ENCODE results near the gene TOPBP1. TPM values are rescaled to one million over a fixed set of nuclear protein-coding genes. Genes with fewer than 3 reads are reported as not detected.

TOPBP1 gene
- total RNA-seq, 4 donors from 2014 or later = 8.6 to 31.1 (median 25.3) TPM

GRCh38 chr3:133599280-133599679, 62.5 kb downstream of the TOPBP1 start:
- Histone ChIP-seq H3K4me3 (no peak overlapping the region), H3K4me1 (peaks cover 0 to 8% (median 0%) of the 10 kb centered on the region in 3 donors), H3K9me3 (no peaks in the 10 kb centered on the region), H3K36me3 (peaks cover 0 to 30% (median 0%) of the 10 kb centered on the region in 3 donors), H3K27ac (no peak overlapping the region), H3K27me3 (no peaks in the 10 kb centered on the region)
- no peak for DNase-seq
- intact Hi-C loops (cut with DNase I) = no loop called here
- WGBS, 2 donors = 97 to 100% methylated on average over 2 of the region's 2 CpGs
- no peak for TF ChIP-seq POLR2A (IDR thresholded peaks at IDR 0.05)
- TF ChIP-seq CTCF (IDR thresholded peaks at IDR 0.05) = no peak

- TF ChIP-seq CTCF (IDR thresholded peaks at IDR 0.05) (no peak), POLR2A (IDR thresholded peaks at IDR 0.05) (no peak)
- Histone ChIP-seq H3K27me3 (no peaks in the 10 kb centered on the region), H3K27ac (no peak overlapping the region), H3K9me3 (no peaks in the 10 kb centered on the region), H3K4me1 (peaks cover 0 to 8% (median 0%) of the 10 kb centered on the region in 3 donors), H3K4me3 (no peak overlapping the region), H3K36me3 (peaks cover 0 to 26% (median 0%) of the 10 kb centered on the region in 3 donors)
- WGBS, 2 donors = 88 to 95% methylated on average over 3 of the region's 3 CpGs
- intact Hi-C loops (cut with DNase I) = no loop called here
- DNase-seq = no peak
These were observed 63.3 kb downstream of the TOPBP1 start for GRCh38 chr3:133598405-133598804.

- H3K4me1 ChIP-seq = peaks cover 0 to 8% (median 0%) of the 10 kb centered on the region in 3 donors
- H3K9me3 ChIP-seq = no peaks in the 10 kb centered on the region
- no peak for DNase-seq
- no peaks in the 10 kb centered on the region for H3K27me3 ChIP-seq
- intact Hi-C loops (cut with DNase I) = no loop called here
- H3K27ac ChIP-seq = no peak overlapping the region
- peaks cover 0 to 18% (median 0%) of the 10 kb centered on the region in 3 donors for H3K36me3 ChIP-seq
- no peak for TF ChIP-seq CTCF (IDR thresholded peaks at IDR 0.05)
- TF ChIP-seq POLR2A (IDR thresholded peaks at IDR 0.05) = no peak
- no peak overlapping the region for H3K4me3 ChIP-seq
- WGBS, 2 donors = 40 to 78% methylated on average over 1 of the region's 1 CpG
These were observed 66.4 kb downstream of the TOPBP1 start for GRCh38 chr3:133595341-133595740.

- TF ChIP-seq CTCF (IDR thresholded peaks at IDR 0.05) = no peak
- no peak for TF ChIP-seq POLR2A (IDR thresholded peaks at IDR 0.05)
- Histone ChIP-seq H3K36me3 (peaks cover 0 to 29% (median 5%) of the 10 kb centered on the region in 3 donors), H3K4me1 (peaks cover 0 to 12% (median 0%) of the 10 kb centered on the region in 3 donors), H3K4me3 (no peak overlapping the region), H3K27ac (no peak overlapping the region), H3K9me3 (no peaks in the 10 kb centered on the region), H3K27me3 (no peaks in the 10 kb centered on the region)
- no peak for DNase-seq
- intact Hi-C loops (cut with DNase I) = no loop called here
- 64 to 83% methylated on average over 2 of the region's 2 CpGs for WGBS, 2 donors
These were observed 68.5 kb downstream of the TOPBP1 start for GRCh38 chr3:133593243-133593642.

- intact Hi-C loops (cut with DNase I) = no loop called here
- peaks cover 0 to 12% (median 0%) of the 10 kb centered on the region in 3 donors for H3K4me1 ChIP-seq
- no peak for TF ChIP-seq CTCF (IDR thresholded peaks at IDR 0.05)
- no peak for TF ChIP-seq POLR2A (IDR thresholded peaks at IDR 0.05)
- no peaks in the 10 kb centered on the region for H3K9me3 ChIP-seq
- no peak for DNase-seq
- no peaks in the 10 kb centered on the region for H3K27me3 ChIP-seq
- WGBS, 2 donors = 95 to 98% methylated on average over 4 to 5 of the region's 5 CpGs
- no peak overlapping the region for H3K4me3 ChIP-seq
- peaks cover 0 to 29% (median 5%) of the 10 kb centered on the region in 3 donors for H3K36me3 ChIP-seq
- H3K27ac ChIP-seq = no peak overlapping the region
These were observed 68.9 kb downstream of the TOPBP1 start for GRCh38 chr3:133592843-133593242.
